A673 (cell line): ENCODE data around the gene TNKS1BP1. TPM values are rescaled to one million over a fixed set of nuclear protein-coding genes. Genes with fewer than 3 reads are reported as not detected.

Experiments used
- BruUV-seq: library from RNA; stranded (reverse); fragments of 400-500 nt; replicated peaks from 2 replicates; lab custom pipeline; 2021; lab: Mats Ljungman, UMichigan
- CTCF ChIA-PET: fragments of 300-600 bp; sonication (Branson Sonifier 250); formaldehyde crosslinking; loops from one replicate; lab custom pipeline; 2022; ENCODE audit warnings: antibody characterized with exemption; lab: Charles Lee
- POLR2A ChIA-PET: fragments of 300-600 bp; sonication (Branson Sonifier 250); formaldehyde crosslinking; loops from one replicate; lab custom pipeline; 2022; ENCODE audit warnings: antibody characterized with exemption; ENCODE audit not compliant: low non-redundant PET; lab: Charles Lee
- DNase-seq: peaks from one replicate; pipeline ENCODE4 v3.0.0-alpha.2; 2015; ENCODE audit warnings: low spot score
- H3K27ac ChIP-seq: fragments of 200-600 bp; sonication (generic); 2 replicates; pipeline ENCODE4 v1.5.1; 2016; ENCODE audit warnings: mixed run types, low read depth, mild to moderate bottlenecking, mixed read lengths, antibody characterized with exemption, low read length; ENCODE audit not compliant: poor library complexity, severe bottlenecking
- H3K27me3 ChIP-seq: fragments of 200-600 bp; sonication (generic); replicated peaks from 2 replicates; pipeline ENCODE4 v1.6.1; 2017; ENCODE audit warnings: mixed run types, low read depth, mild to moderate bottlenecking, mixed read lengths, antibody characterized with exemption, low read length; ENCODE audit not compliant: insufficient read depth, poor library complexity
- H3K36me3 ChIP-seq: fragments of 200-600 bp; sonication (generic); 2 replicates; pipeline ENCODE4 v1.6.1; 2016; ENCODE audit warnings: mixed run types, mild to moderate bottlenecking, mixed read lengths, antibody characterized with exemption, low read length; ENCODE audit not compliant: insufficient read depth, poor library complexity, severe bottlenecking
- H3K4me1 ChIP-seq: fragments of 200-600 bp; sonication (generic); 2 replicates; pipeline ENCODE4 v1.6.1; 2017; ENCODE audit warnings: mixed run types, mild to moderate bottlenecking, mixed read lengths, antibody characterized with exemption, low read length; ENCODE audit not compliant: insufficient read depth, poor library complexity, severe bottlenecking
- H3K4me3 ChIP-seq: fragments of 200-600 bp; sonication (generic); 2 replicates; pipeline ENCODE4 v1.5.1; 2016; ENCODE audit warnings: low read depth, mixed run types, mild to moderate bottlenecking, mixed read lengths, low read length; ENCODE audit not compliant: poor library complexity, severe bottlenecking
- H3K9me3 ChIP-seq: fragments of 200-600 bp; sonication (generic); 2 replicates; pipeline ENCODE4 v1.6.1; 2016; ENCODE audit warnings: mixed run types, low read depth, mild to moderate bottlenecking, mixed read lengths, antibody characterized with exemption, low read length; ENCODE audit not compliant: poor library complexity, severe bottlenecking
- CTCF ChIP-seq: fragments of 300-800, 200-600 bp; sonication (generic); conservative IDR thresholded peaks from 2 replicates; pipeline ENCODE4 v1.5.1; 2017; ENCODE audit warnings: low read depth, mild to moderate bottlenecking, antibody characterized with exemption, low read length, moderate library complexity, mixed read lengths
- EZH2 ChIP-seq: fragments of 200-600 bp; sonication (generic); IDR thresholded peaks from 2 replicates; pipeline ENCODE4 v1.6.1; 2017; ENCODE audit warnings: borderline replicate concordance, low read depth, mild to moderate bottlenecking, mixed read lengths, antibody characterized with exemption, low read length; ENCODE audit not compliant: poor library complexity, severe bottlenecking
- intact Hi-C: fragments of 100-400 bp; cut with micrococcal nuclease; formaldehyde crosslinking; loops from one replicate; pipeline ENCODE4 v1.10.0; 2022; ENCODE audit not compliant: unreplicated experiment
- total RNA-seq: library from RNA; stranded (reverse); gene quantifications from 2 replicates; pipeline ENCODE4 v1.2.3, GENCODE V29; 2021

The TNKS1BP1 gene
- total RNA-seq, 1 experiment from 2014 or later = 80.4 TPM

GRCh38 chr11:57357310-57357709, 32.6 kb upstream of the TNKS1BP1 start:
- DNase-seq = no peak
- BruUV-seq = no TSS peak
- Histone ChIP-seq H3K36me3 (no peaks in the 10 kb centered on the region), H3K9me3 (no peaks in the 10 kb centered on the region), H3K4me1 (no peaks in the 10 kb centered on the region), H3K27me3 (no peaks in the 10 kb centered on the region), H3K27ac (no peak overlapping the region), H3K4me3 (no peak overlapping the region)
- TF ChIP-seq CTCF (no peak), EZH2 (no peak)
- intact Hi-C loops = no loop called here
- ChIA-PET CTCF (interaction anchor here (0.9 kb wide), 1 partner anchor 12 kb away, joined by 3 read pairs; no protein-coding TSS in a partner anchor), POLR2A (no interaction called here)

- intact Hi-C loops = no loop called here
- no peak overlapping the region for H3K27ac ChIP-seq
- H3K4me1 ChIP-seq = no peaks in the 10 kb centered on the region
- no peaks in the 10 kb centered on the region for H3K27me3 ChIP-seq
- DNase-seq = no peak
- peaks cover 5% of the 10 kb centered on the region for H3K9me3 ChIP-seq
- ChIA-PET POLR2A (no interaction called here), CTCF (no interaction called here)
- TF ChIP-seq CTCF (no peak), EZH2 (no peak)
- no peaks in the 10 kb centered on the region for H3K36me3 ChIP-seq
- H3K4me3 ChIP-seq = no peak overlapping the region
- no TSS peak for BruUV-seq
Measured at GRCh38 chr11:57356268-57356667, 31.5 kb upstream of the TNKS1BP1 start.

DNA sequence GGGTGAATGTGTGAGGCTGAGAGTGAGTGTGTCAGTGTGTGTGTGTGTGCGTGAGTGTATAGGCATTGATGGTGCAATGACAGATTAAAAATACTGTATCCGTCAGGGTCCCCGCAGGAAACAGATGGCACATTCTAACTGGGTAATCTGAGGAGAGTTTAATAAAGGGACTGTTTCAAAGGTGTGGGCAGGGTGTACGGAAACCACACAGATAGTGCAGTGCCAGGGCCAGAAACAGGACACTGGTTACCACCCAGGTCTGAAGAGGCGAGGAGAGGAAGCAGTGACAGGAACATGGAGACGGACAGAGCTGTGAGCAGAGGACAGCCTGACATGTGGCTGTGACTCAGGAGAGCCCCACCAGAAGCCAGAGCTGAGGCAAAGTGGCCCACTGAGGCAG, 29.9 kb upstream of the TNKS1BP1 start:
- intact Hi-C loops = no loop called here
- BruUV-seq = no TSS peak
- Histone ChIP-seq H3K36me3 (no peaks in the 10 kb centered on the region), H3K27me3 (no peaks in the 10 kb centered on the region), H3K27ac (no peak overlapping the region), H3K9me3 (peaks cover 7% of the 10 kb centered on the region), H3K4me1 (no peaks in the 10 kb centered on the region), H3K4me3 (no peak overlapping the region)
- ChIA-PET CTCF (no interaction called here), POLR2A (no interaction called here)
- no peak for DNase-seq
- no peak for TF ChIP-seq CTCF
- no peak for TF ChIP-seq EZH2
